Activated CD4-positive, alpha-beta T cell treated with anti-CD3 and anti-CD28 coated beads for 36 hours (primary cell): ENCODE measurements around the gene IFITM5. TPM values are rescaled to one million over a fixed set of nuclear protein-coding genes. Genes with fewer than 3 reads are reported as not detected.

ENCODE experiments used
- ATAC-seq: fragments of 200-7000 bp; cut with Tn5 transposase; one replicate; pipeline ENCODE4 v1.10.0; 2021; ENCODE audit warnings: mild to moderate bottlenecking, moderate library complexity
- CTCF ChIA-PET: fragments of 350-600 bp; sonication (Branson Sonifier 250); formaldehyde crosslinking; loops from one replicate; lab custom pipeline; 2021; ENCODE audit warnings: antibody characterized with exemption; lab: Charles Lee
- POLR2A ChIA-PET: fragments of 350-600 bp; sonication (Branson Sonifier 250); formaldehyde crosslinking; loops from one replicate; lab custom pipeline; 2021; ENCODE audit warnings: antibody characterized with exemption, inconsistent platforms; lab: Charles Lee
- DNase-seq: peaks from one replicate; pipeline ENCODE4 v3.0.0-alpha.2; 2020
- H3K27ac Mint-ChIP-seq: one replicate; pipeline ENCODE4 v1.8.0; 2021; ENCODE audit warnings: mixed read lengths
- H3K27me3 Mint-ChIP-seq: one replicate; pipeline ENCODE4 v1.8.0; 2021; ENCODE audit warnings: mixed read lengths
- H3K36me3 Mint-ChIP-seq: one replicate; pipeline ENCODE4 v1.8.0; 2021; ENCODE audit warnings: low read depth, mixed read lengths
- H3K4me1 Mint-ChIP-seq: one replicate; pipeline ENCODE4 v1.8.0; 2021; ENCODE audit warnings: mixed read lengths
- H3K4me3 Mint-ChIP-seq: one replicate; pipeline ENCODE4 v1.8.0; 2021; ENCODE audit warnings: mild to moderate bottlenecking, moderate library complexity, mixed read lengths
- H3K9me3 Mint-ChIP-seq: one replicate; pipeline ENCODE4 v1.8.0; 2021; ENCODE audit warnings: low read depth, mixed read lengths
- intact Hi-C, 2 experiments: fragments of 100-400 bp; cut with DNase I in 1 of 2; cut with micrococcal nuclease in 1 of 2; formaldehyde crosslinking; loops; one replicate each; pipeline versions ENCODE4 v1.14.2 to v1.15.1; 2022 to 2024; cut with DNase I, micrococcal nuclease
- total RNA-seq, 2 experiments: library from RNA; stranded (reverse); gene quantifications; one replicate each; pipeline ENCODE4 v1.2.3, GENCODE V29; 2021

The IFITM5 gene
- total RNA-seq, 2 experiments from 2014 or later, result not detected

DNA sequence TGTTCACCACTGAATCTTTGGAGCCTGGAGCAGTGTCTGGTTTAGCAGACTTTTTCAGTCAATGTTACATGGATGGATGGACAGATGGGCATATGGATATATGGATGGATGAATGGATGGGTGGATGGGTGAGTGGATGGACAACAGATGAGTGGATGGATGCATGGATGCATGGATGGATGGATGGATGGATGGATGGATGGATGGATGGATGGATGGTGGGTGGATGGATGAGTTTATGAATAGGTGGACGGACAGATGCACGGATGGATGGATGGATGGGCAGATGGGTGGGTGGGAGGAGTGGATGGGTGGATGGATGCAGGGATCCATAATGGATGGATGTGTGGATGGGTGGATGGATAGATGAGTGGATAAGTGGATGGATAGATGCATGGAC lies 43.5 kb downstream of the IFITM5 start:
- H3K36me3 Mint-ChIP-seq, result peaks cover 28% of the 10 kb centered on the region
- ChIA-PET POLR2A (interaction anchor here (0.6 kb wide), 1 partner anchor 9 kb away, joined by 3 read pairs; no protein-coding TSS in a partner anchor), CTCF (no interaction called here)
- H3K27me3 Mint-ChIP-seq, result no peaks in the 10 kb centered on the region
- H3K4me3 Mint-ChIP-seq, result no peak overlapping the region
- no peak overlapping the region for H3K27ac Mint-ChIP-seq
- ATAC-seq (no peak), DNase-seq (no peak)
- intact Hi-C loops, result no loop called here
- no peaks in the 10 kb centered on the region for H3K9me3 Mint-ChIP-seq
- peaks cover 3% of the 10 kb centered on the region for H3K4me1 Mint-ChIP-seq

DNA sequence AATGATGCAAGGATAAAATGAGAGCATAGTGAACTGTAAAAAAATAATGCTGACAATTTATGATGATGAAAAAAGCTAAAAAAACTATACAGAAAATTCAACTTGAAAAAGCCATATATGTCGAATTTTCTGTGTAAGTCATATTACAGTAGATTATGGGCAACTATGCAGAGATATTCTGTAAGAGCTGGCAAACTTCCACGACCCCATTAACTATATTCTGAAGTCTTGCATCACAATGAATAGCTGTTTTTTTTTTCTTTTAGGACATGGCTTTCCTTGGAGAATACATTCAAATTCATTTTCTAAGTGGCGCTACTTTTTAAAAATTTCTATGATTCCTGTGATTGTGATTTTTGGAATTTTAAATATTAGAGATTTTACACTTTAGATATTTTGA lies 44.1 kb downstream of the IFITM5 start:
- Mint-ChIP-seq H3K27ac (no peak overlapping the region), H3K4me1 (peaks cover 8% of the 10 kb centered on the region), H3K9me3 (no peaks in the 10 kb centered on the region), H3K27me3 (no peaks in the 10 kb centered on the region), H3K36me3 (peaks cover 33% of the 10 kb centered on the region), H3K4me3 (no peak overlapping the region)
- ATAC-seq (no peak), DNase-seq (no peak)
- POLR2A ChIA-PET, result interaction anchor here (0.6 kb wide), 1 partner anchor 10 kb away, joined by 3 read pairs; no protein-coding TSS in a partner anchor
- intact Hi-C loops, result no loop called here
- CTCF ChIA-PET, result no interaction called here

DNA sequence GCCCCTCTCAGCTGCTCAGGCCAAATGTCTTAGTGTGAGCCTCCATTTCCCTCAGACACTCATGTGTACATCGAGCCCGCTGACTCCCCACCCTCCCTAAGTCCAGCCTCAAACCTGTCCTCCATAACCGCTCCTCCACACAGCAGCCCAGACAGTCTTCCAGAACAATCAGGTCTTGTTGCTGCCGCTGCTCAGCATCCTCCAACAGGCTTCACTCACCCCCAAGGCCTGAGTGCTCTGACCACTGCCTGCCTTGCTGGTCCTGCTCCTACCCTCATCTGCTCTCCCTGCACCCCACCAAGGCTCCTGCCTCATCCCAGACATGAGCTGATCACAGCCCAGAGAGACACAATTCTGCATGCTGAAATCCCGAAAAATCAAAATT lies 45.4 kb downstream of the IFITM5 start:
- ATAC-seq, result no peak
- Mint-ChIP-seq H3K4me1 (peaks cover 13% of the 10 kb centered on the region), H3K27ac (no peak overlapping the region), H3K9me3 (no peaks in the 10 kb centered on the region), H3K36me3 (peaks cover 39% of the 10 kb centered on the region), H3K4me3 (no peak overlapping the region), H3K27me3 (no peaks in the 10 kb centered on the region)
- no peak for DNase-seq
- CTCF ChIA-PET, result interaction anchor here (0.7 to 5.9 kb wide), 4 partner anchors 12 to 51 kb away, joined by 3 to 69 read pairs (median 19); partner anchors contain the start of genes PSMD13 and SIRT3
- POLR2A ChIA-PET, result no interaction called here
- intact Hi-C loops, result loop anchor here in 1 of 2 experiments (5.0 kb wide), 1 partner anchor 103 kb away; no protein-coding TSS in a partner anchor

DNA sequence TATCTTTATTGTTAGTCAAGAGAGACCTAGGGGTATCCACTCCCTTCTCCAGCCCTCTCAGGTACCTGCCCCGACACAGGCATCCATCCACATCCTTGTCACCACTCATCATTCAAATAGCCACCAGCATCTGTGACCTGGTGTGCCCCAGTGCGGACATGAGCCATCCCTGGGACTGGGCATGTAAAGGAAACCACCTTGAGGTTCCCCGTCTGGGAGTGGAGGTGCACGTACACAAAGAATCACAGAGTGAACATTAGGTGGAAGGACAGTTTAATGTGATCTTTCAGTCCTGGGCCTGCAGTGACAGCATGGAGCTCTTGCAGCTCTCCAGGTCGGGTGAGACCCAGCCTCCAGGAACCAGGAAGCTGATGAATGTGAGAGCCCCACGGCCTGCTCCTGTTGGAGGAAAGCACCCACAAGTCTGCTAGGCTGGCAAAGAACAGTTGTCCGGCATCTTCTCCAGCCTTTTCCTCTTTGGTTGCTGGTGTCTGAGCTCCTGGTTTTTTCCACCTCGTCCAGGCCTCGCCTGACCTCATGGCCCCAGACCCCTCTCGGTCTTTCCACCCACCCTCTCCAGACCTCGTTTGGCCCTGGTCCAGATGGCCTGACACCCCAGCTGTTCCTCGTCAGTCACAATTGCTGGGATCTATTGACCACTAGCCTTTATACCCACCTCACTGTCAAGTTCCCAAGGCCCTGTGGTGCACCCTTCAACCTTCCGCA lies 46.0 kb downstream of the IFITM5 start:
- H3K4me3 Mint-ChIP-seq, result no peak overlapping the region
- DNase-seq, result no peak
- intact Hi-C loops, result loop anchor here in 1 of 2 experiments (5.0 kb wide), 1 partner anchor 104 kb away; no protein-coding TSS in a partner anchor
- no peak for ATAC-seq
- peaks cover 13% of the 10 kb centered on the region for H3K4me1 Mint-ChIP-seq
- H3K27ac Mint-ChIP-seq, result no peak overlapping the region
- POLR2A ChIA-PET, result interaction anchor here (0.6 kb wide), 1 partner anchor 13 kb away, joined by 5 read pairs; no protein-coding TSS in a partner anchor
- H3K9me3 Mint-ChIP-seq, result no peaks in the 10 kb centered on the region
- CTCF ChIA-PET, result interaction anchor here (1.0 to 5.9 kb wide), 4 partner anchors 13 to 34 kb away, joined by 3 to 69 read pairs (median 19); partner anchors contain the start of genes PSMD13 and SIRT3
- peaks cover 44% of the 10 kb centered on the region for H3K36me3 Mint-ChIP-seq
- no peaks in the 10 kb centered on the region for H3K27me3 Mint-ChIP-seq

DNA sequence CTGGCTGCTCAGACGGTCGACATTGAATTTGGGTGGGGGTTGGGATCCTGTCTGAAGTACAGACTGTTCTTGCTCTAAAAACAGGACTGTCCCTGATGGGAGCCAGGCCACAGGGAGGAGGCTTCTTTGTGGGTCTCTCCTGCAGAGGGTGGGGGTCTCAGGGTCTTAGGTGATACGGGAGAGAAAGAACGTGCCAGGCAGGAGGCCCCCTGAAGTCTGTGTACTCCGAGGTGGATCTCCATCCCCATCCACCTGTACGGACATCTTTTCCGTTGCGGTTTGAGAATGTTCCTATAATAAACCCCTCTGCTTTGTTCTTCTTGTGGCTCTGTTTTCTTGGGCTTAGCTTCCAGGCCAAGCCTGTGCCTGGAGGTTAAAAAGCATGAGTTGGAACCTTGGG lies 46.7 kb downstream of the IFITM5 start:
- POLR2A ChIA-PET, result no interaction called here
- DNase-seq (no peak), ATAC-seq (no peak)
- Mint-ChIP-seq H3K27ac (no peak overlapping the region), H3K4me1 (peaks cover 13% of the 10 kb centered on the region), H3K36me3 (peaks cover 50% of the 10 kb centered on the region), H3K9me3 (no peaks in the 10 kb centered on the region), H3K4me3 (no peak overlapping the region), H3K27me3 (no peaks in the 10 kb centered on the region)
- CTCF ChIA-PET, result interaction anchor here (0.8 to 5.9 kb wide), 6 partner anchors 14 to 59 kb away, joined by 3 to 69 read pairs (median 4); partner anchors contain the start of genes PSMD13 and SIRT3
- intact Hi-C loops, result loop anchor here in 1 of 2 experiments (5.0 kb wide), 1 partner anchor 105 kb away; no protein-coding TSS in a partner anchor

DNA sequence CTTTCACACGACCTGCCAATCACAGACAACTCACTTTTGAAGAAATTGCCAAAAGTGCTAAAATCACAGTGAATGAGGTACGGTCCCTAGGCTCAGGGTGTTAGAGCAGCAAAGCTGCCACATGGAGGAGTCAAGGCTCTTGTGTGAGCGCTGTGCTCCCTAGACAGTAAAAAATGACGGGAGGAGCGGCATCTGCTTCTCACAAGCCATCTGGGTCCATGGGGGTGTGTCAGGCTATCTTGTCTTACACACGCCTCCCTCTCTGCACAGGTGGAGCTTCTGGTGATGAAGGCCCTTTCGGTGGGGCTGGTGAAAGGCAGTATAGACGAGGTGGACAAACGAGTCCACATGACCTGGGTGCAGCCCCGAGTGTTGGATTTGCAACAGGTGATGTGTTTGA lies 47.8 kb downstream of the IFITM5 start:
- intact Hi-C loops, result loop anchor here (2.0 to 5.0 kb wide), 4 partner anchors 15 to 106 kb away; no protein-coding TSS in a partner anchor
- CTCF ChIA-PET, result interaction anchor here (0.5 to 5.9 kb wide), 32 partner anchors 9 to 492 kb away, joined by 3 to 69 read pairs (median 6); partner anchors contain the start of genes BET1L, NLRP6, PSMD13 and PTDSS2
- no peak for DNase-seq
- Mint-ChIP-seq H3K27ac (peak overlapping the region; percentile 12), H3K27me3 (no peaks in the 10 kb centered on the region), H3K4me1 (peaks cover 13% of the 10 kb centered on the region), H3K36me3 (peaks cover 60% of the 10 kb centered on the region), H3K9me3 (no peaks in the 10 kb centered on the region), H3K4me3 (no peak overlapping the region)
- POLR2A ChIA-PET, result interaction anchor here (0.7 kb wide), 1 partner anchor 15 kb away, joined by 3 read pairs; no protein-coding TSS in a partner anchor
- ATAC-seq, result no peak

DNA sequence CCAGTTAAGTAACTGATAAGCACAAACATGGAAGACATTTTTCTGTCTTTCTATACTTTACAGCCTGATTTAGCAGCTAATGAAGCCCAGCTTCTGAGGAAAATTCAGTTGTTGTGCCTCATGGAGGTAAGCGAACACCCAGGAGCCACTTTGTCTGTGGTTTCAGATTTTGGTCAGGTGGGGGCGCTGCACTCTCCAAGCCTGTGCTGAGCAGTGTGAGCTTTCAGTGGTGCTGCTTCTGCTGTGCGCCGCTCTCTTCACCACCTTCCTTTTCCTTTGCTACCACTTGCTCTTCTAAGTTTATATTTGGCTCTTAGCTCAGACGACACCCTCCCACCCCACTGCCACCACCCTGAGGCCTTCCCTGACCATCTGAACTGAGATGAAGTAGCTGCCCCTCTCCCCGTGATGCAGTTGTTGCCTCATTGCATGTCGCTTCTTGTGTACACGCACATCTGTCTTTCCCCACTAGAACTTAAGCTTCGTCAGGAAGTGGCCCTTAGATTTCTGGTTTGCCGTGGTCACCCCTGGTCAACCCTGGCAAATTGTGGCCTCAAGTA lies 48.5 kb downstream of the IFITM5 start:
- H3K27ac Mint-ChIP-seq, result peak overlapping the region; percentile 56
- ChIA-PET CTCF (interaction anchor here (0.5 to 5.9 kb wide), 40 partner anchors 10 to 493 kb away, joined by 3 to 69 read pairs (median 6); partner anchors contain the start of genes BET1L, NLRP6, PSMD13 and PTDSS2), POLR2A (interaction anchor here (0.7 to 1.0 kb wide), 2 partner anchors 16 to 105 kb away, joined by 3 to 4 read pairs; no protein-coding TSS in a partner anchor)
- H3K27me3 Mint-ChIP-seq, result no peaks in the 10 kb centered on the region
- peaks cover 67% of the 10 kb centered on the region for H3K36me3 Mint-ChIP-seq
- no peaks in the 10 kb centered on the region for H3K9me3 Mint-ChIP-seq
- H3K4me1 Mint-ChIP-seq, result peaks cover 13% of the 10 kb centered on the region
- ATAC-seq (peak; percentile 97), DNase-seq (peak; percentile 90)
- H3K4me3 Mint-ChIP-seq, result no peak overlapping the region
- intact Hi-C loops, result loop anchor here (1.0 to 5.0 kb wide), 6 partner anchors 16 to 111 kb away; no protein-coding TSS in a partner anchor

DNA sequence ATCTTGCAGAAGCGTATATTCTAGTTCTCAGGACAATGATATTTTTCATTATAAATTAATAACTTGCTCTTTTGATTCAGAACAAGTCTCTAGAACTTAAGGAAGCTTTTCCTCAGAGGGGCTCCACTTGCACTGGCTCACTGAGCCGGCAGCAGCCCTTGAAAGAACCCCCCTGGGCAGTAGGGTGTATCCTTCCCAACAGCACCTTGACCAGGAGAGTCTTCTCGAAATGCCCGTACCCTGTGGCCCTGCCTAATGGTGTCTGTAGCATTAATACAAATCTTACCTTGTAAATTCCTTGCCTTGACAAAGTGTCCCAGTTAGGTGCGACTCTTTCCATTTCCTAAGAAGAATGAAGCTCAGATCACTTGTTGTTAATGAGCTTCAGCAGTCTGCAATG lies 49.1 kb downstream of the IFITM5 start:
- H3K36me3 Mint-ChIP-seq, result peaks cover 73% of the 10 kb centered on the region
- peak; percentile 7 for ATAC-seq

DNA sequence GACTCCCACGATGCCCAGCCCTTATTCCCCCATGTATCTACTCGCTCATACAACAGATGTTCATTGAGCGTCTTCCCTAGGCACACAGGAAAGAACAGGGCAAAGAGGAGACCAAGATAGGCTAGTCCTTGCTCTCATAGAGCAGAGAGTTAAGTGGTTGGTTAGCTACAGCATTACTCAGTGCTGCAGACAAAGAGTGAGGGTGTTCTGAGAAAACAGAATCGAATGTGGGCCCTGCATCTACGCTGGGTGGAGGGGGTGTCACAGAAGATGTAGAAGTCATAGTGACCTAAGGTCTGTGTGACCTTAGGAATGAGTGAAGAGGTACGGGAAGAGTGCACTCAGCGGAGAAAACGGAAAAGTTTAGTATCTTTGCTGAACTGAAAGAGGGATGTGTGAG lies 50.3 kb downstream of the IFITM5 start:
- CTCF ChIA-PET, result interaction anchor here (1.2 to 5.9 kb wide), 8 partner anchors 10 to 110 kb away, joined by 5 to 69 read pairs (median 28); partner anchors contain the start of genes NLRP6, PSMD13 and SIRT3
- peaks cover 16% of the 10 kb centered on the region for H3K4me1 Mint-ChIP-seq
- peaks cover 78% of the 10 kb centered on the region for H3K36me3 Mint-ChIP-seq
- ATAC-seq (no peak), DNase-seq (no peak)
- H3K4me3 Mint-ChIP-seq, result no peak overlapping the region
- intact Hi-C loops, result no loop called here
- POLR2A ChIA-PET, result interaction anchor here (0.6 kb wide), 1 partner anchor 253 kb away, joined by 3 read pairs; no protein-coding TSS in a partner anchor
- H3K27me3 Mint-ChIP-seq, result no peaks in the 10 kb centered on the region
- H3K9me3 Mint-ChIP-seq, result no peaks in the 10 kb centered on the region
- H3K27ac Mint-ChIP-seq, result peak overlapping the region; percentile 0

More for the DNA sequence above, 49.1 kb downstream of the IFITM5 start:
- DNase-seq, result no peak
- Mint-ChIP-seq H3K27me3 (no peaks in the 10 kb centered on the region), H3K27ac (no peak overlapping the region), H3K9me3 (no peaks in the 10 kb centered on the region), H3K4me3 (no peak overlapping the region), H3K4me1 (peaks cover 13% of the 10 kb centered on the region)
- intact Hi-C loops, result loop anchor here (1.0 to 5.0 kb wide), 6 partner anchors 17 to 112 kb away; no protein-coding TSS in a partner anchor
- ChIA-PET POLR2A (interaction anchor here (1.0 kb wide), 1 partner anchor 105 kb away, joined by 4 read pairs; no protein-coding TSS in a partner anchor), CTCF (interaction anchor here (0.6 to 5.9 kb wide), 34 partner anchors 10 to 269 kb away, joined by 3 to 69 read pairs (median 6); partner anchors contain the start of genes BET1L, NLRP6, PSMD13 and PTDSS2)
